DMS 273 treated with DMSO at 0.1 percent for 48 hours (cell line): ENCODE measurements around the gene WNT3.
"Not testable (repeated sequence)": the region's sequence is repeated elsewhere in the genome, so short reads cannot be mapped to it uniquely, and the experiment has no call there.

Experiments used
- DNase-seq: peaks from one replicate; lab custom pipeline; 2025; lab: John Stamatoyannopoulos, UW

Gene WNT3

GRCh38 chr17:46818316-46818928 is at the start of gene WNT3:
Gene WNT3, minus strand, starts transcription at chr17:46818692. Its CDS starts 95 bp downstream, at chr17:46818597.
- no peak for DNase-seq

GRCh38 chr17:46866747-46867146 is 48.3 kb upstream of the WNT3 start:
- DNase-seq, result no peak

- no peak for DNase-seq
These were observed 47.8 kb upstream of the WNT3 start for GRCh38 chr17:46866325-46866724.

- no peak for DNase-seq
These were observed 46.6 kb upstream of the WNT3 start for GRCh38 chr17:46865100-46865499.

- no peak for DNase-seq
These were observed 45.1 kb upstream of the WNT3 start for GRCh38 chr17:46863383-46864121.

- DNase-seq, result no peak
These were observed 44.5 kb upstream of the WNT3 start for GRCh38 chr17:46862949-46863348.

DNA sequence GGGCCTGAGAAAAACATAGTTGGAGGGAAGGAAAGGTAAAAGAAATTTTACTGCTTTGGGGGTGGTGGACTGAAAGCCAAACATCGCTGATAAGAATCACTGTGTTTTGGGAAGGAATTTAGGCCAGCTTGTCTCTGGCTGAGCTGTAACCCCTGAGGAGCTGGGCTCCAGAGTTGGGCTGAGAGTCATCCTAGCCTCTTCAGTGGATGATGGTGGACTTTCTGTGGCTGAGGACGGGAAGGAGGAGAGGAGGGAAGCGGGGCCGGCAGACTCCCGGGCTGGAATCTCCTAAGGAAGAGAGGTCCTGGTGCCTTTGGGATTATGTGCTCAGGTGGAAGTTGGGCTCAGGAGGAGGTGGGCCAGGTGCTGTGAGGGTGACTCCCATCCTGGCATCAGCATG is 41.5 kb upstream of the WNT3 start:
- no peak for DNase-seq

DNA sequence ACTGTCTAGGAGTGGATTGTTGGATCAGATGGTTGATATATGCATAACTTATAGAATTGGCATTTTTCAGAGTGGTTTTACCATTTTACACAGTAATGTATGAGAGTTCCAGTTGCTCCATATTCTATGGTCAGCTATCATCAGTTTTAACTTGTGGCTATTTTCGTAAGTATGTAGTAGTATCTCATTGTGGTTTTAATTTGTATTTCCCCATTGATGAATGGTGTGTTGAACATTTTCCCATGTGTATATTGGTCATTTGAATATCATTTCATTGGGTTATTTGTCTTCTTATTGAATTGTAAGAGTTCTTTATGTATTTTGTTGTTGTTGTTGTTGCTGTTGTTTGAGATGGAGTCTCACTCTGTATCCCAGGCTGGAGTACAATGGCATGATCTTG is 39.1 kb upstream of the WNT3 start:
- DNase-seq, result no peak

DNA sequence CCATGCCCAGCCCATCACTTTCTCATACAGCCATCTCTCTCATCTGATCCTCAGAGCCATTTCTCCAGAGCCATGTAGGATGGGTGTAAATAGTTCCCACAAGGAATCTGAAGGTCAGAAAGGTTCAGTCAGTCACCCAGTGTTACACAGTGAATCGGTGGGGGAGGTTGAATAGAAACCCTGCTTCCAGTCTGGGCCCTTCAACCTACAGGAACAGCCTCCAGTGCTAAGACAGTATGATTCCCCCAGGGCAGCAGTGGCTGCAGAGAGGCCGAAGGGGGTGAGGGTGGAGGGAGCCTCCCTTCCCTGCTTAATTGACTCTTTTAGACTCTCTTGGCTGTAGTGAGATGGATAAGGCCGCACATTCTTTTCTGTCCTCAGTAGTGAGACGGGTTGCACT is 36.5 kb upstream of the WNT3 start:
- no peak for DNase-seq

- no peak for DNase-seq
These were observed 36.0 kb upstream of the WNT3 start for GRCh38 chr17:46854515-46854914.

DNA sequence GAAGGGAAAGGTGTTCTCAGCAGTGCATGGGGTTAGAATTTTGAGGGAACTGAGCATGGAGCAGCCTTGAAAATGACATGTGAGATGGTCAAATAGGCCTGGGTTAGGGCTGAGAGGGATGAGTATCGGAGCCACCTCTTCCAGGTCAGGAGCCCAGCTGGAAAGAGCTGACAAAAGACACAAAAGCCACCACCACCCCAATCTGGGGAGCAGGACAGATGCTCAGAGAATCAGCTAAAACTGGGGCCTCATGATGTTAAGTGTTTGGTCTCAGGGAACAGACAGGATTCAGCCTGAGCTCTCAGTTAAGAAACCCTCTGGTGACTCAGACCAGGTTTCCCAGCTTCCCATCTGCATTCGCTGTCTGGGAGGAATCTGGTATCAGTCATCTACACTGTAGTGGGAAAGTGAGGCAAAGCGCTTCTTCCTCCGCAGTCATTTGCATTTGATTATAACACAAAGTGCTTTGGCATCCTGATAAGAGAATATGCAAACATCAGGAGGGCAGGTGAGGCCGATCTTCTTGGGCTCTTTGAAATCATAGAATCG is 35.5 kb upstream of the WNT3 start:
- no peak for DNase-seq

GRCh38 chr17:46851029-46851741 is 32.7 kb upstream of the WNT3 start, which contains the start of gene WNT9B:
Gene WNT9B, plus strand, starts transcription at chr17:46851583. Its CDS starts 56 bp downstream, at chr17:46851639.
- DNase-seq, result no peak

- no peak for DNase-seq
These were observed 32.2 kb upstream of the WNT3 start for GRCh38 chr17:46850688-46851028.

- DNase-seq, result no peak
These were observed 30.0 kb upstream of the WNT3 start for GRCh38 chr17:46848534-46848933.

DNA sequence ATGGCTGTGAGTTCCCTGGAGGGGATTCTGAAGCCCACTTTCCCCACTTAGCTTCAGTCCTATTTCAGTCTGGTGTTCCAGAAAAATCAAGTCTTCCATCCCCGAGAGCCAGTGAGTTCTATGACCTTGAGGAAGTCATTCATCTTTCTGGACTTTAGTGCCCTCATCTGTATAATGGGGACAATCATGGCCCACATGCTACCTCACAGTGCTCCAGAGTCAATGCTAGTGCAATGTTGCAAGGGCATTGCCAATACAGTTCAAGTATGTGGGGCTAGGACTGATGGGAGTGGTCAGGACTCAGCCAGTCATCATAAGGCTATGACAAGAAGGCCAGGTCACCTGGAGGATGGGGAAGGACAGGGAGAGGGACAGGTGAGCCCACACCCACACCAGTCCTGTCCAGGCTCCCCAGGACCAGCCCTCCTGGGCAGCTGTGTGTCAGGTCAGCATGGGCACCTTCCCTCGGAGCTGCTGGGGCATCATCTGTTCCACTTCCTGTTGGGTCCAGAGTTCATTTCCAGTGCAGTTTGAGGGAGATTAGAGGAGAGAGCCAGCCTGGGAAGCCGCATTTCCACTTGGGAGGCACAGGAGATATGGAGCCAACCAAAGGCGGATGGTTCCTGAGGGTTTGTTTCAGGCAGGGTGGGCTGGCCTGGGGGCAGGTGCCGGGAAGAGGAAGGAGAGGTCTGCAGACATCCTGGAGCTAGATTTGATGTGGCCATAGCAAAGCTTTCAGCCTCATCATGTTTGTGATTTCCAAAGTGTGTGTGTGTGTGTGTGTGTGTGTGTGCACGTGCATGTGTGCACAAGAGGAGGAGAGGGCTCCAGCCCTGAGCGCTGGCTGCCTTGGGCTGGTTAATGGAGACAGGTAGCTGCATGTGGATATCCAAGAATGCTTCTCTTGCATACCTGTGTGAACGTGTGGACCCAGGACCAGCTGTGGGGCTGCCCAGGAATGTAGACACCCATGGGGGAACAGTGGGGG is 29.0 kb upstream of the WNT3 start:
- DNase-seq, result no peak

GRCh38 chr17:46842835-46843234 is 24.3 kb upstream of the WNT3 start:
- no peak for DNase-seq

DNA sequence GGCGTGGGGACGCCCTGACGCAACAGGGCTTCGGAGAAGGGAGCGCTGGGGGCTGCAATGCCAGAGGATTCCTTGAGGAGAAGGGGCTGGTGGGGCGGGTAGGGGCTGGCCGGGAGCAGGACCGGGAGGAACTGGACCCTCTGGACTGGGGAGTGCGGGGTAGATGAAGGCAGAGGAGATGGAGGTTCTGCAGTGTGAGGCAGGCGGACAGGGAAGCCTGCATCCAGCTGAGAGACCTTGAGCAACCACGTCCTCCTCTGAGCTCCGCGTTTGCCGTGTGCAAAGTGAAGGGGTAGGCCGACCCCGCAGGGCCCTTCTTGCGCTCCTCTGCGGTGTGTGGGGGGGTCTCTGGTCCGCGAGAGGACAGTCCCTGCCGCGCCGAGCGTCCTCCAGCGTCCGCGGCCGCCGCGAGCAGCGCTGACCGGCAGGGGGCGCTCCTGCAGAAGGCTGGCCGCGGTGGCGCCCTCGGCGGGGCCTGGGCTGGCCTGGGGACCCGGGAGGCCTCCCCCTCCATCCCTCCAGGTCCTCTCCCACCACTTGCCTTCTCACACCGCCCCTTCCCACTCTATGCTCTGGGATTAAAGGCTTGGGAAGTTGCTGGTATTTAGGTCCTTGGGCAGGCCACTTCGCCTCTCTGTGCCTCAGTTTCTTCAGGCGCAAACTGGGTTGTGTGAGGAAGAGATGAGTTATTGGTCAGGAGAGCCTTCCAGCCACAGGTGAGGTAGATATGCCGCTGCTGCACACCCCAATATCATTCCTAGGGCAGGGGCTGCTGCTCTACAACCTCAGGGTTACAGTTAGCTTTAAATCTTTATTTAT is 23.3 kb upstream of the WNT3 start:
- DNase-seq, result no peak

GRCh38 chr17:46840596-46840995 is 22.1 kb upstream of the WNT3 start:
- DNase-seq, result not testable (repeated sequence)

DNA sequence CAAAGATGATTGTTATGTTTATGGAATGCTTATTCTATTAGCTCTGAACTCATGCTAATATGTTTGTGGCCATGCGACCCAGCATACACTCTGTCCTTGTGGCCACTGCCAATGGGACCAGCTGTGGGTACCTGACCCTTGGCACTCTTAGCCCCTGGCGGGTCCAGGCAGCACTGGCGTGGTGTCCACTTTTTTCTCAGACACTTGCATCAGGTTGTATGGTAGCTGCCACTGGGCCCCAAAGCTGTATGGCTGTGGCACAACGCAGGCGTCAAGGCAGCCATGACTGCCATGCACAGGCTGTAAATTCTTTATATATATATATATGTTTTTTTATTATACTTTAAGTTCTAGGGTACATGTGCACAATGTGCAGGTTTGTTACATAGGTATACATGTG is 20.7 kb upstream of the WNT3 start:
- no peak for DNase-seq

DNA sequence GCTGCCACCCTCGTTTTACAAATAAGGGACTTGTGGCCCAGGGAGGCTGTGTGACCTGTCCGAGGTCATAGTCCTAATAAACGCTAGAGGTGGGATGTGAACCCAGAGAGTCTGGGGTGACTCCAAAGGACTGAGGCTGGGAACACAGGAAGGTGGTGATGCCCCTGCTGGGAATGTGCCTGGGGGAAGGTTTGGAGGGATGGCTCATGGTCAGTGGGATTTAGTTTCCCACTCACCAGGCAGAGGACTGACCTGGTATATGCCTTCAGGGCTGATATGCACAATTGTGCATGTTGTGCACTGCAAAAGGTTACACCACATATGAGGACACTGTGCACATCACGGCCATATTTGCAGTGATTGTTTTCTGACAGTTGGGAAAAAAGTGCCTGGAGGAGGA is 19.0 kb upstream of the WNT3 start:
- DNase-seq, result no peak

GRCh38 chr17:46836500-46836899 is 18.0 kb upstream of the WNT3 start:
- no peak for DNase-seq
